ENCODE results near the gene PGD.

PGD gene

DNA sequence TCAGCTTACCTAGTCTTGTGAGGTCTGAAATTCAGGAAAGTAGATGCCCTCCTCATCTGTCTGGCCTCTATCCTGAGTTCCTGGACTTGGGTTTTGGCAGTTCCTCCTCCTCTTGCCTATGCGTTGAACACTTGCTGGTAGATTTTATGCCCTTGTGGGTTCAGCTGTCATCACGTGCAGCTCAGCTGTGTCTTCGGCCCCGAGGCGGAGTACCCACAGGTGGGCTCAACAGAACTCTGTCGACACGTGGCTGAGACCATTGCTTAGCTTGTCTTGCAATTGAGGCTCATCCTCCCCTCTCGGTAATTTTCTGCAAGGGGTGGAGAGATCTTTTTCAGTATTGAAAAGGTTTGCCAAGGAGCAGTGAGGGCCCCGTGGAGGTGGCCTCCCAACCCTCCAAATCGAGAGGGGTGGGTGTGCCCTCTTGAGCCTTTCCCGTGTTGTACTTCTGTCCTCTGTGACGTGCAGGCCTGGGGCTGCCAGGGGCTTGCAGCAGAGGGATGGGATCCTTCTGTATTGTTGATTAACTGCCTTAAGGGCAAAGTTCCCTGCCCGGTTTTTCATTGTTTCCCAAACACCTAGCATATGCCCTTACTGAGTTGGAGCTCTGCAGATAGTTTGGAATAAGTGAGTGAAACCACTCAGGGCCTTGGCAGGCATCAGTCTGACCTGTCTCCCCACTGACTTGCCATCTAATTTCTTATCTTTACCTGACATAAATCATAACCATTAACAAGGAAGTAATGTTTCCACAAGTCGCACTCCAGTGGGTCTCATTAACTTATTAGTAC, 34.2 kb downstream of the PGD start:
- no peaks in the 10 kb centered on the region for H3K27me3 ChIP-seq (replicated peaks; ENCODE audit: control insufficient read depth, insufficient read depth, low read length, poor library complexity, severe bottlenecking)
- H3K4me3 ChIP-seq (ENCODE audit: insufficient read depth, low read depth, low read length, poor library complexity, severe bottlenecking): no peak overlapping the region
- H3K9me3 ChIP-seq (ENCODE audit: control insufficient read depth, low read length): no peaks in the 10 kb centered on the region
- H3K27ac ChIP-seq (ENCODE audit: insufficient read depth, low read length, poor library complexity, severe bottlenecking): no peak overlapping the region
- peaks cover 5% of the 10 kb centered on the region for H3K4me1 ChIP-seq (ENCODE audit: control insufficient read depth, insufficient read depth, low read length, poor library complexity, severe bottlenecking)
- no peaks in the 10 kb centered on the region for H3K36me3 ChIP-seq (ENCODE audit: control insufficient read depth, insufficient read depth, low read length)
- no peak for DNase-seq

DNA sequence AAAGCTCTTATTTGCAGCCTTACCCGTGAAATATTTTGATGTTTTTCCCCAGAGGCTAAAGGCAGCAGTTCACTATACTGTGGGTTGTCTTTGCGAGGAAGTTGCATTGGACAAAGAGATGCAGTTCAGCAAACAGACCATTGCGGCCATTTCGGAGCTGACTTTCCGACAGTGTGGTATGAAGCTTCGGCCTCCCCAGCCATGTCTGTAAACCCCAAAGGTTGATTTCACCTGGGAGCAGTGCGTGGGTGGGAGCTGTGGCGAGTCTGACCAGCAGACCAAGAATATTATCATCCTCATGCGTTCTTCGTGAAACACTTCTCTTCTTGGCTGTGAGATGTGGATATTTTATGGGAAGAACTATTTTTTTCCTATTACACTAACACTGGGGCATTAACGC, 34.9 kb downstream of the PGD start:
- Histone ChIP-seq H3K4me1 (ENCODE audit: control insufficient read depth, insufficient read depth, low read length, poor library complexity, severe bottlenecking) (peaks cover 4% of the 10 kb centered on the region), H3K27me3 (replicated peaks; ENCODE audit: control insufficient read depth, insufficient read depth, low read length, poor library complexity, severe bottlenecking) (no peaks in the 10 kb centered on the region), H3K36me3 (ENCODE audit: control insufficient read depth, insufficient read depth, low read length) (no peaks in the 10 kb centered on the region), H3K9me3 (ENCODE audit: control insufficient read depth, low read length) (no peaks in the 10 kb centered on the region), H3K4me3 (ENCODE audit: insufficient read depth, low read depth, low read length, poor library complexity, severe bottlenecking) (no peak overlapping the region), H3K27ac (ENCODE audit: insufficient read depth, low read length, poor library complexity, severe bottlenecking) (no peak overlapping the region)
- DNase-seq: no peak

DNA sequence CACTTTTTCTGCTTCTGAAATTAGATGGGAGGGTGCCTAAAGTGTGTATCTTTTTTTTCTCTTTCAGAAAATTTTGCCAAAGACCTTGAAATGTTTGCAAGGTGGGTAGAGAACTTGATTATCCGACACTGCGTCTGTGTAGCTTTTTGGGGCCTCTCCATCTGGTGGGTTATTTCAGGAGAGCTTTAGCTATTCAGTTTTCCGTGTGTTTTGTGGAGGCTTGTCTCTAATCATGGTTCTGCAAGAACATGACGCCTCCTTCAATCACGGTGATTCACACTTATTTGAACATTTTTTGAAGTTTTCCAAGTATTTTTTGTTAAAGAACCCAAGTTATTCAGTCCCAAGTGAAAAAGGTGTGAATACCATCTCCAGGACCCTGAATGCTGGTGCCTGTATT, 35.7 kb downstream of the PGD start:
- no peak overlapping the region for H3K4me3 ChIP-seq (ENCODE audit: insufficient read depth, low read depth, low read length, poor library complexity, severe bottlenecking)
- H3K4me1 ChIP-seq (ENCODE audit: control insufficient read depth, insufficient read depth, low read length, poor library complexity, severe bottlenecking): peaks cover 4% of the 10 kb centered on the region
- H3K9me3 ChIP-seq (ENCODE audit: control insufficient read depth, low read length): no peaks in the 10 kb centered on the region
- no peak overlapping the region for H3K27ac ChIP-seq (ENCODE audit: insufficient read depth, low read length, poor library complexity, severe bottlenecking)
- DNase-seq: no peak
- no peaks in the 10 kb centered on the region for H3K36me3 ChIP-seq (ENCODE audit: control insufficient read depth, insufficient read depth, low read length)
- no peaks in the 10 kb centered on the region for H3K27me3 ChIP-seq (replicated peaks; ENCODE audit: control insufficient read depth, insufficient read depth, low read length, poor library complexity, severe bottlenecking)

DNA sequence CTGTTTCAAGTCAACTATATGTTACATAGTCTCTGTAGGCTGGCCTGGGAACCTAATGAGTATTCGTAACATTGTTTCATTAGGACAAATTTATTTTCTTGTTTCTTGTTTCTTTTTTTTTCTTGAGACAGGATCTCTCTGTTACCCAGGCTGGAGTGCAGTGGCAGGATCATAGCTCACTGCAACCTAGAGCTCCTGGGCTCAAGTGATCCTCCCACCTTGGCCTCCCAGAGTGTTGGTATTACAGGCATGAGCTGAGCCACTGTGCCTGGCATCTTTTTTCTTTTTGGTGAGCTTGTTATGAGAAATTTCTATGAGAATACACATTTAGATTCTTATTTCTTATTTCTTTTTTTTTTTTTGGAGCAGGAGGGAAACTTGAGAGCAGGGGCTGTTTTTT, 38.2 kb downstream of the PGD start:
- no peak overlapping the region for H3K27ac ChIP-seq (ENCODE audit: insufficient read depth, low read length, poor library complexity, severe bottlenecking)
- H3K9me3 ChIP-seq (ENCODE audit: control insufficient read depth, low read length): no peaks in the 10 kb centered on the region
- DNase-seq: no peak
- no peaks in the 10 kb centered on the region for H3K4me1 ChIP-seq (ENCODE audit: control insufficient read depth, insufficient read depth, low read length, poor library complexity, severe bottlenecking)
- no peaks in the 10 kb centered on the region for H3K27me3 ChIP-seq (replicated peaks; ENCODE audit: control insufficient read depth, insufficient read depth, low read length, poor library complexity, severe bottlenecking)
- H3K4me3 ChIP-seq (ENCODE audit: insufficient read depth, low read depth, low read length, poor library complexity, severe bottlenecking): no peak overlapping the region
- no peaks in the 10 kb centered on the region for H3K36me3 ChIP-seq (ENCODE audit: control insufficient read depth, insufficient read depth, low read length)

DNA sequence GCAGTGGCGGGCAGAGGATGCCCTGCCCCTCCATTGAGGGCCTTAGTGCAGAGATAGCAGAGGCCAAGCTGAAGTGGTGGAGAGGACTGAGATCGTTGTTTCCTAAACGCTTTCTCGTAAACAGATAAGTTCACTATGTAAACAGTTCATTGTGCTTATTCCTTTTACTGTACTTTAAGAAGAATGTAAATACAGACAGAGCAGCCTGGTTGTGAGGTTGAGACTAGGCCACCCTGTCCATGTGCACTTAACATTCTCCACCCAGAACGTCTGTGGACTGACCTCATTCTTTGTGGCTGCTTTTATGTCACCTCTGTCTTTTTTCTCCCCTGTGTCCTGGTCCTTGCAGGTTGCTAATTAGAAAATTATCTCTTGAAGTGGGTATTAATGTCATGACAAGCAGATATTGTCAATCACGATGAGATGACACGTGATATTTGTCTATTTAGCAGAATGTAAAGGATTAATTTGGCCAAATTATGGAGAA, 39.9 kb downstream of the PGD start:
- Histone ChIP-seq H3K36me3 (ENCODE audit: control insufficient read depth, insufficient read depth, low read length) (no peaks in the 10 kb centered on the region), H3K4me3 (ENCODE audit: insufficient read depth, low read depth, low read length, poor library complexity, severe bottlenecking) (no peak overlapping the region), H3K4me1 (ENCODE audit: control insufficient read depth, insufficient read depth, low read length, poor library complexity, severe bottlenecking) (no peaks in the 10 kb centered on the region), H3K27ac (ENCODE audit: insufficient read depth, low read length, poor library complexity, severe bottlenecking) (no peak overlapping the region), H3K27me3 (replicated peaks; ENCODE audit: control insufficient read depth, insufficient read depth, low read length, poor library complexity, severe bottlenecking) (no peaks in the 10 kb centered on the region), H3K9me3 (ENCODE audit: control insufficient read depth, low read length) (no peaks in the 10 kb centered on the region)
- DNase-seq: no peak

DNA sequence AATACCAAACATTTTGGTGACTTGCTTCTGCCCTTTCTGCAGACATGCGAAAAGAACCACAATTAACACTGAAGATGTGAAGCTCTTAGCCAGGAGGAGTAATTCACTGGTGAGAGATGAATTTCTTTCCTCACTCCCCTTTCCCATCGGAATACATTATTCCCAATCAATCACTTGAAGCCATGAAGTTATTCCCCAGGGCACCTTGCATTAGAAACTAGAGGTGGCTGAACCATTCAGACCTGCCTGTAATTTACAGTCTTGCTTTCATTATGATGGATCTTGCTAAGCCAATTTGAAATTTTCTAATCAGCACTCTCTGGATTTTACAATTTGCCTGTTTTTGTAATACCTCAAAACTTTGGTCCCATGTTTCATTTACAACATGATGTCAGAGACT, 41.4 kb downstream of the PGD start:
- Histone ChIP-seq H3K9me3 (ENCODE audit: control insufficient read depth, low read length) (no peaks in the 10 kb centered on the region), H3K36me3 (ENCODE audit: control insufficient read depth, insufficient read depth, low read length) (no peaks in the 10 kb centered on the region)

DNA sequence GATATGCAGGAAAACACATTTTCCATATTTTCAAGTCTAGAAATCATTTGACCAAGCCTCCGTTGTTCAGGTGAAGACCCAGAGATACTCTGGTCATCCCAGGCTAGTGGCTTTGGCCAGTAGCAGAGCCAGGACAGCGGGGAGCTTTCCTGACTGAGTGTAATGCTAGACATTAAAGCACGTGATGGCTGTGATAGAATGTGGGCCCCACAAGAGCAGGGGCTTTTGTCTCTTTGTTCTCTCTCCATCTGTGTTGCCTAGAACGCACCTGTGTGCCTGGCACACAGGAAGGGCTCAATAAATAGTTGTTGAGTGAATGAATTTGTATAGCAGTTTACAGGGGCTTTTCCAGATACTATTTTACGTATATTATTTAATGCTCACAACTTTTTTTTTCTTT, 41.9 kb downstream of the PGD start:
- H3K27me3 ChIP-seq (replicated peaks; ENCODE audit: control insufficient read depth, insufficient read depth, low read length, poor library complexity, severe bottlenecking): no peaks in the 10 kb centered on the region
- no peaks in the 10 kb centered on the region for H3K9me3 ChIP-seq (ENCODE audit: control insufficient read depth, low read length)
- no peak overlapping the region for H3K4me3 ChIP-seq (ENCODE audit: insufficient read depth, low read depth, low read length, poor library complexity, severe bottlenecking)
- no peaks in the 10 kb centered on the region for H3K4me1 ChIP-seq (ENCODE audit: control insufficient read depth, insufficient read depth, low read length, poor library complexity, severe bottlenecking)
- H3K27ac ChIP-seq (ENCODE audit: insufficient read depth, low read length, poor library complexity, severe bottlenecking): no peak overlapping the region
- no peak for DNase-seq
- H3K36me3 ChIP-seq (ENCODE audit: control insufficient read depth, insufficient read depth, low read length): no peaks in the 10 kb centered on the region

More for the DNA sequence above, 41.4 kb downstream of the PGD start:
- DNase-seq: no peak
- no peaks in the 10 kb centered on the region for H3K27me3 ChIP-seq (replicated peaks; ENCODE audit: control insufficient read depth, insufficient read depth, low read length, poor library complexity, severe bottlenecking)
- no peak overlapping the region for H3K27ac ChIP-seq (ENCODE audit: insufficient read depth, low read length, poor library complexity, severe bottlenecking)
- H3K4me3 ChIP-seq (ENCODE audit: insufficient read depth, low read depth, low read length, poor library complexity, severe bottlenecking): no peak overlapping the region
- H3K4me1 ChIP-seq (ENCODE audit: control insufficient read depth, insufficient read depth, low read length, poor library complexity, severe bottlenecking): no peaks in the 10 kb centered on the region

DNA sequence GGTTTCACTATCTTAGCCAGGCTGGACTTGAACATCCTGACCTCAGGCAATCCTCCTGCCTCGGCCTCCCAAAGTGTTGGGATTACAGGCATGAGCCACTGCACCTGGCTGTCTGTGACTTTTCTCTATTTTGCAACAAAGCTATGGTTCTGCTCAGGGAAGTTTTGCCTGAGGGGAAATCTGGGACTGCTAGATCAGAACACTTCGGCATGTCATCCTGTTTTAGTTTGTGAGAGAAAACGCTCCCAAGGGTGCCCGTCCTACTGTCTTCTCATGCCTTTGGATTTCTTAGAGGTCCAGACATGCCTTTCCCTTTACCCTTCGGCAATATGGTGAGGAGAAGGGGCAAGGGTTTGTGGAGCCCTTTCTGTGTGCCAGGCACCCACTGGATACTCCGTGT, 45.4 kb downstream of the PGD start:
- H3K27me3 ChIP-seq (replicated peaks; ENCODE audit: control insufficient read depth, insufficient read depth, low read length, poor library complexity, severe bottlenecking): no peaks in the 10 kb centered on the region
- DNase-seq: no peak
- no peak overlapping the region for H3K27ac ChIP-seq (ENCODE audit: insufficient read depth, low read length, poor library complexity, severe bottlenecking)
- no peak overlapping the region for H3K4me3 ChIP-seq (ENCODE audit: insufficient read depth, low read depth, low read length, poor library complexity, severe bottlenecking)
- no peaks in the 10 kb centered on the region for H3K4me1 ChIP-seq (ENCODE audit: control insufficient read depth, insufficient read depth, low read length, poor library complexity, severe bottlenecking)
- H3K36me3 ChIP-seq (ENCODE audit: control insufficient read depth, insufficient read depth, low read length): no peaks in the 10 kb centered on the region
- H3K9me3 ChIP-seq (ENCODE audit: control insufficient read depth, low read length): no peaks in the 10 kb centered on the region

DNA sequence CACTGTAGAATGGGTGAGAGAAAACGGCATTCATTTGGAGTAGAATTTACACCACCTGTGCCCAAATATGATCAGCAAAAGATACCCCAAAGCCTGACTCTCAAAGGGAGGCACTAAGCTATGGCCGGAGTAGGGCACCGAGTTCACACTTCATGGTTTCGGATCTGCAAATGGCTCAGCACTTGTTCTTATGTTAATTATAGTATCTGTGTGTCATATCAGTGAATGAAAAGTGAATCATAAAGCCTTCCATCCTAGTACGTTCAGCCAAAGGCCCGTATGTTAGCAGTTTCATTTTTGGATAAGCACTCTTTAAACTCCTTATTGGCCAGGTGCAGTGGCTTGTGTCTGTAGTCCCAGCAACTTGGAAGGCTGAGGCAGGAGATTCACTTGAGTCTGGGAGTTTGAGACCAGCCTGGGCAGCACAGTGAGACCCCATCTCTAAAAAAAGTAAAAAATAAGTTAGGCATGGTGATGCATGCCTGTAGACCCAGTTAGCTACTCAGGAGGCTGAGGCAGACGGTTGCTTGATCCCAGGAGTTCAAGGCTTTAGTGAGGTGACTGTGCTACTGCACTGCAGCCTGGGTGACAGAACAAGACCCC, 46.0 kb downstream of the PGD start:
- no peaks in the 10 kb centered on the region for H3K36me3 ChIP-seq (ENCODE audit: control insufficient read depth, insufficient read depth, low read length)
- no peak overlapping the region for H3K27ac ChIP-seq (ENCODE audit: insufficient read depth, low read length, poor library complexity, severe bottlenecking)
- DNase-seq: no peak
- H3K9me3 ChIP-seq (ENCODE audit: control insufficient read depth, low read length): no peaks in the 10 kb centered on the region
- no peaks in the 10 kb centered on the region for H3K4me1 ChIP-seq (ENCODE audit: control insufficient read depth, insufficient read depth, low read length, poor library complexity, severe bottlenecking)
- no peaks in the 10 kb centered on the region for H3K27me3 ChIP-seq (replicated peaks; ENCODE audit: control insufficient read depth, insufficient read depth, low read length, poor library complexity, severe bottlenecking)
- H3K4me3 ChIP-seq (ENCODE audit: insufficient read depth, low read depth, low read length, poor library complexity, severe bottlenecking): no peak overlapping the region

DNA sequence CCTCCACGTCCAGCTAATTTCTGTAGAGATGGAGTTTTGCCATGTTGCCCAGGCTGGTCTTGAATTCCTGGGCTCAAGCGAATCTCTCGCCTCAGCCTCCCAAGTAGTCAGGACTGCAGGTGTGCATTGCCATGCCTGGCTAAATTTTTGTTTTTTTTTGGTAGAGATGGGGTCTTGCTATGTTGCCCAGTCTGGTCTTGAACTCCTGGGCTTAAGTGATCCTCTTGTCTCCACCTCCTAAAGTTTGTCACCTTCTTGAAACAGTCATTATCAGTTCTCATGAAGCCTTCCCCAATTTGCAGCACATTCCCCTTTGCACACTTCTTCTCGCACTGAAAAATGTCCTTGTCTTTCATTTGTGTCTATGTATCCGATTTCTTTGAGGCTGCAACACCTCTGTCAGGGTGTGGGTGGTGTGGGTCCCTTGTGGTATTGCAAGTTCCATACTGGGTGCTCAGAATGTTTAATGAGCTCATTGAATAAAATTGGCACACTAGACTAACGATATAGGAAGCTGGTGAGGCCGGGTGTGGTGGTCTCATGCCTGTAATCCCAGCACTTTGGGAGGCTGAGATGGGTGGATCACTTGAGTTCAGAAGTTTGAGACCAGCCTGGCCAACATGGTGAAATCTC, 48.0 kb downstream of the PGD start:
- no peak overlapping the region for H3K27ac ChIP-seq (ENCODE audit: insufficient read depth, low read length, poor library complexity, severe bottlenecking)

More for the DNA sequence above, 48.0 kb downstream of the PGD start:
- H3K36me3 ChIP-seq (ENCODE audit: control insufficient read depth, insufficient read depth, low read length): no peaks in the 10 kb centered on the region
- H3K4me3 ChIP-seq (ENCODE audit: insufficient read depth, low read depth, low read length, poor library complexity, severe bottlenecking): no peak overlapping the region
- DNase-seq: no peak
- H3K9me3 ChIP-seq (ENCODE audit: control insufficient read depth, low read length): no peaks in the 10 kb centered on the region
- H3K4me1 ChIP-seq (ENCODE audit: control insufficient read depth, insufficient read depth, low read length, poor library complexity, severe bottlenecking): no peaks in the 10 kb centered on the region
- no peaks in the 10 kb centered on the region for H3K27me3 ChIP-seq (replicated peaks; ENCODE audit: control insufficient read depth, insufficient read depth, low read length, poor library complexity, severe bottlenecking)
